ENCODE measurements around the gene CCDC106.

The CCDC106 gene

DNA sequence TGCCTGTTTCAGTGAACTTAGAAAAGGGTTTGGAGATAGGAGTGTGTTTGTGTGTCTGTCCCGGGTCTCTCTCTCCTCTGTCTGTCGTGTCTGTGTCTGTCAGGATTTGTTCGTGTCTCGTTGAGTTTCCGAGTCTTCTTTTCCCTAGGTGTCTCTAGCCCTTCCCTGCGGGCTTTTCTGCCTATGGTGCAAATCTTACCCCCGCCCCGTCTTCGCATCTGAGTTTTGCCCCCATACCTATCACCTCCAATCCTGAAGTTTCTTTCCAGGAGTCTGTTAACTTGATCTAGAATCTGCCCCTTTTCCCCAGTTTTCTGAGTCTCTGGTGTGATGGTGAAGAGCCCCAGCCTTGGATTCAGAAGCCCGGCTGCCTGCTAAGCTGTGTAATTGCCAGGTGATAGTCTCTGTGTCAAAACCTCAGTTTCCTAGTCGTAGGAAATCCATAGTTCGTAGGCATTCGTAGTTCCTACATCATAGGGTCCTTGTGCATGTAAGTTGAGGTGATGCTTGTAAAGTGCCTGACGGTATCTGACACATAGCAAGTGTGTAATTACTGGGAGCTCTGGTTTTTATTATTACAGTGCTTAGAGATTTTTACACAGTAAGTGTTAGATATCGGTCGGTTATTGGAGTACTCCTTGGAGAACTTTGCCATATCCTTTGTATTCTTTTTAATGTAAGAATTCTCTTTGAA lies 27.8 kb downstream of the CCDC106 start:
- ATAC-seq (replicated peaks) = no peak
- Mint-ChIP-seq H3K4me3 (peak overlapping the region; percentile 90), H3K9me3 (no peaks in the 10 kb centered on the region), H3K36me3 (ENCODE audit: insufficient read depth) (peaks cover 64% of the 10 kb centered on the region), H3K4me1 (ENCODE audit: low read depth in 2 of 2) (peaks cover 48 to 50% of the 10 kb centered on the region in 2 donors), H3K27me3 (no peaks in the 10 kb centered on the region), H3K27ac (peak overlapping the region; percentile 93 to 95)
- no peak for DNase-seq

DNA sequence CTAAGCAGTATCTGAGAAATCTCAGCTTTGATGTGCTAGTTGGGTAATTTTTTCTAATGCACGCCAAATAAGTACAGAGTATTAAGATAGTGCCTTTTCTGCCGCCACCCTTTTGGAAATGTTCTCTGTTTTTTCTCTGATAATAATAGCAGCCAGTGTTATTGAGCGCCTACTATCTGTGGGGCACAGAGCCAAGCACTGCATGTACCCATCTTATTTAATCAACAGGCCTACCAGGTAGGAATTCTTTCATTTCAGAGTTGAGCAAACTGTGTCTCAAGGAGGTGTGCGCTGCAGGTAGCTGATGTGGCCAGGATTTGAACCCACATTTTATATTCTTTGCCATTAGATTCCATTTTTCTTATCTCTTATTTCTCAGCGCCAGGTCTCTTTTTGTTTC lies 28.4 kb downstream of the CCDC106 start:
- ATAC-seq (replicated peaks) = no peak
- Mint-ChIP-seq H3K4me1 (ENCODE audit: low read depth in 2 of 2) (peaks cover 43 to 46% of the 10 kb centered on the region in 2 donors), H3K36me3 (ENCODE audit: insufficient read depth) (peaks cover 62% of the 10 kb centered on the region), H3K9me3 (no peaks in the 10 kb centered on the region), H3K27ac (peak overlapping the region in 1 of 2 donors; percentile 9), H3K4me3 (peak overlapping the region; percentile 90), H3K27me3 (no peaks in the 10 kb centered on the region)
- no peak for DNase-seq

DNA sequence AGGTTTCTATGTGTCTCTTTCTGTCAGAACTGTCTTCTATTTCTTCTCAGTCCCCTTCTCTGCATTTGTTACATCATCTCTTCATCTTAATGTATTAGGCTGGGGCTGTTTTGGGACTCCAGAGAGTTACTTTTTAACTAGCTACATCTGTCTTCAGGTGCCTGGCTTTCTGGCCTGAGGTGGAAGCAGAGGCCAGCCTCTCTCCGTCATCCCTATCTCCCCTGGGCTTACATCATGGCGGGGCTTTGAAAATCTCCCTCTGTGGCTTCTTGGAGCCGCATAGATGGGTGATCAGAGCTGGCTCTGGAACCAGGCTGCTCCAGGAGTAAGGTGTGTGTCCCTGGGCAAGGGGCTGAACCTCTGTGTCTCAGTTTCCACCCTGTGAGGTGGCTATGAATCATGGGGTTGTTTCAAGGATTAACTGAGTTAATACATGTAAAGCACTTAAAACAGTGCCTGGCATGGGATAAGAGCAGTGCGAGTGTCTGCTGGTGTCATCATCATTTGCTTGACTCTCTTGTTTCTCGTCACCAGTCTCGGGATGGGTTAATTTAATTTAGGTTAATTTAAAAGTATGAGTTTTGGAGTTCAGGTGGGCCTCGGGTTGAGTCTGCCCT lies 29.0 kb downstream of the CCDC106 start:
- H3K4me1 Mint-ChIP-seq (ENCODE audit: low read depth in 2 of 2) = peaks cover 40 to 44% of the 10 kb centered on the region in 2 donors
- H3K27ac Mint-ChIP-seq = peak overlapping the region in 1 of 2 donors; percentile 9
- peaks cover 62% of the 10 kb centered on the region for H3K36me3 Mint-ChIP-seq (ENCODE audit: insufficient read depth)
- H3K4me3 Mint-ChIP-seq = peak overlapping the region; percentile 90
- no peak for ATAC-seq (replicated peaks)
- H3K9me3 Mint-ChIP-seq = no peaks in the 10 kb centered on the region
- no peak for DNase-seq
- no peaks in the 10 kb centered on the region for H3K27me3 Mint-ChIP-seq

DNA sequence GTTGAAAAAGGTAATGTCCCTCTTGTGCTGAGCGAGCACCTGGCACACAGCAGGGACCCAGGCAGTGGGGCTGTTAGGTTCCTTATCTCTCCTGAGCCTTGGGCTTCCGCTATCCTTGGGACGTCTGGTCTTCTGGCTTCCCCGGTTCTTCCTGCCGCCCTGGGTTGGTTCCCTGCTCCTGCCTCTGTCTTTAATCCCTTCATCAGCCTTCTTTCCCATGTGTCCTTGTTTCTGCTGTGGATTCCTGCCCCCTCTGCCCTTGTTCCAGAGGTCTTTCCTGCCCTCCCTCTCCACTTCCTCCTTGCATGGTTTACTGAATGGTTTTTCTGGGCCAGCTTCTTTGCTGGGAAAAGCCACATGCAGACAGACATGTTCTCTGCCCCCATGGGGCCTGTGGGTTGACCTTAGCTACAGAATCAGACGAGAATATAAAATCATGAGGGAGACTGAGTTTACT lies 29.6 kb downstream of the CCDC106 start:
- Mint-ChIP-seq H3K27ac (peak overlapping the region in 1 of 2 donors; percentile 59), H3K27me3 (no peaks in the 10 kb centered on the region), H3K4me3 (peak overlapping the region; percentile 33 to 40), H3K36me3 (ENCODE audit: insufficient read depth) (peaks cover 62% of the 10 kb centered on the region), H3K4me1 (ENCODE audit: low read depth in 2 of 2) (peaks cover 40 to 44% of the 10 kb centered on the region in 2 donors), H3K9me3 (no peaks in the 10 kb centered on the region)
- no peak for DNase-seq
- no peak for ATAC-seq (replicated peaks)

DNA sequence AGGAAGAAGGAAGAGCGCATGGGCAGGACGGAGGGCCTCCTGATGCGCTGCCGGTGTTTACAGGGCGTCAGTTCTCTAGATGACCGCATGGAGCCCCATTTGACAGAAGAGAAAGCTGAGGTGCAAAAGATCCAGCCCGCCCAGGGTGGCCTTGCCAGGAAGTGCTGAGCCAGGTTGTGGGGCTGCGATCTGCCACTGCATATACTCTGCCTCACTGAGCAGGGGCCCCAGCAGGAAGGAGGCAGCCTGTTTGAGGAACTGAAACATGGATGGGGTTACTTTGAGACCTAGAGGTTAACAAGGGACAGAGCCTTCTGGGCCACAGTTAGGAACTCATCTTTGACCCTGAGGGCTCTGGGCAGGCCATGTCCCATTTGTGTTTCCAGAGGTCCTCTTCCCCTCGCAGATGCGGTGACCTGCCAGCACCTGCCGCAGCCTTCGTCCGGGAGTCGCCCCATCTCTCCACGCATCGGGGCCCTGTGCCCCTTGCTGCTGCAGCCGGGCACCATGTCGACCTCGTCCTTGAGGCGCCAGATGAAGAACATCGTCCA lies 30.2 kb downstream of the CCDC106 start:
- ATAC-seq (replicated peaks) = no peak
- peaks cover 38 to 44% of the 10 kb centered on the region in 2 donors for H3K4me1 Mint-ChIP-seq (ENCODE audit: low read depth in 2 of 2)
- DNase-seq = no peak
- H3K36me3 Mint-ChIP-seq (ENCODE audit: insufficient read depth) = peaks cover 62% of the 10 kb centered on the region
- H3K27me3 Mint-ChIP-seq = no peaks in the 10 kb centered on the region
- no peaks in the 10 kb centered on the region for H3K9me3 Mint-ChIP-seq
- peak overlapping the region in 1 of 2 donors; percentile 40 for H3K4me3 Mint-ChIP-seq
- H3K27ac Mint-ChIP-seq = peak overlapping the region; percentile 13 to 59

DNA sequence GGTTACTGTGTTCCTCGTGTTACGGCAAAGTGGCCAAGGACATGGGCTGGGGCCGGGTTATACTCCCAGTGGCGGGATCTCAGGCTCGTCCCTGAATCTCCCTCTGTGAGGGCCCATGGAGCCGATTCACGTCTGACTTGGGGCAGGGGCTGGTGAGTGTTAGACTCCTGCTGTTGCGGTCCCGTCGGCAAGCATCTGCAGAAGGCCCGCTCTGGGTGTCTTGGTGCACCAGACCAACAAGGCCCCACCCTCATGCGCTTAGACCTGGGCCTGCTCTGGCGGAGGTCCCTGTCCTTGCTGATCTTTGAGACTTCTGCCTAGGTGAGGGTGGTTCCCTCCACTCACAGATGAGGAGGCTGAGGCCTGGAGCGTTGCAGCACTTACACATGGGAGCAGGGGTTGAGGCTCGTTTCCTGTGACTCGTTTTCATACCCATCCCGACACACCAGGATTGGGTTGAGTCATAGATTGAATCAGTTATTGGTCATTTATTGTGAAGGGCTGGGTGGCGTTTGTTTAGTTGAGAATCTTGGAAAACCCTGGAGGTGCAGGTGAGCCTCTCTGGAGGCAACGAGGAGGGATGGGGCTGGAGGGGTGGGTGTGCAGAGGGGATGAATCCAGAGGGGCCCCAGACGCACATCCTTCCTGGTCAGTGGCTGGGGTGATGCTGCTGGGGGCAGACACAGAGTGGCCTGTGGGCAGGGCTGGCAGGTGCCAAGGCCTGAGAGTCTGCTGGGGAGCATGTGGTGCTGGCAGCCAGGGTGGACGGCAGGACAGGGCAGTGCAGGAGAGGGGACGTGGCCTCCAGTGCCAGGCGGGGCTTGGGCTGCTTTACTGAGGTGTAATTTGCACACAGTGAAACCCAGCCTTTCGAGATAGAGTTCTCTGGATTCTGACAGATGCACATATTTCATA lies 31.6 kb downstream of the CCDC106 start:
- H3K36me3 Mint-ChIP-seq (ENCODE audit: insufficient read depth) = peaks cover 55% of the 10 kb centered on the region
- H3K4me3 Mint-ChIP-seq = peak overlapping the region in 1 of 2 donors; percentile 38
- H3K27ac Mint-ChIP-seq = peak overlapping the region; percentile 13 to 89

DNA sequence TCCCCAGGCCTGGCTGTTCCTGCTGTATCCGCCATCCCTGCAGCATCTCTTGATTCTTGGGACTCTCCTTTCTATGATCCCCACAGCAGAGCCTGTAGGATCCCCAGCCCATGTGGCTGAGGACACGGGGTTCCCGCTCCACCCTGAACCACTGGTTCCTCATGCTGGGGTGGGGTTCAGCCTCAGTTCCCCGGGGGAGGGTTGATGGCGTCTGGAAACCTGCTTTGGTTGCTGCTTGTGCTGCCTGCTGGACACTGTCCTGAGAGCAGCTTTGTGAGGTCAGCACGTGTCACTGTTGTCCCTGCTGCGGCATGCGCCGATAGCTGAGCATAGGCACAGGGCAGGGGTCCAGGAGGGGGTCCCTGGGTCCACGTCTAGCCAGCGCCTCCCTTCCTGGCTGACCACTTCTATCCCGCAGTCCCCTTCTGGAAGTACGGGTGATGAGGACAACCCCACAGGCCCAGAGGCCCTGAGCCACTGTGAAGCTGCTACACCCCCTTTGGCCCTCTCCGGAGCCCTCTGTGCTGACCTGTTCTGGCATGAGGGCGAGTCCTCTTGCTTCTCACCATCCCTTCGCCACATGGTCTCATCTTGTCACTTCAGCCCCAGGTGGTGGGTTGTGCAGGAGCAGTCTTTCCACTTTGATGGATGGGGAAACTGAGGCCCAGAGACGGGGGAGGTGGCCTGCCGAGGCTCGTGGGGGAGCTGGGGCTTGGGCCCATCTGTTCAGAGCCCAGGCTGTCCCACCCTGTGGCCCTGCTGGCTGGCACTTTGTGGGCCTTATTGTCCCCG lies 32.5 kb downstream of the CCDC106 start:
- H3K4me3 Mint-ChIP-seq = no peak overlapping the region
- peaks cover 36 to 42% of the 10 kb centered on the region in 2 donors for H3K4me1 Mint-ChIP-seq (ENCODE audit: low read depth in 2 of 2)
- no peaks in the 10 kb centered on the region for H3K9me3 Mint-ChIP-seq
- peak overlapping the region; percentile 13 to 89 for H3K27ac Mint-ChIP-seq
- H3K36me3 Mint-ChIP-seq (ENCODE audit: insufficient read depth) = peaks cover 53% of the 10 kb centered on the region
- ATAC-seq (replicated peaks) = no peak
- no peaks in the 10 kb centered on the region for H3K27me3 Mint-ChIP-seq
- DNase-seq = no peak

More for the DNA sequence above, 31.6 kb downstream of the CCDC106 start:
- Mint-ChIP-seq H3K27me3 (no peaks in the 10 kb centered on the region), H3K4me1 (ENCODE audit: low read depth in 2 of 2) (peaks cover 34 to 40% of the 10 kb centered on the region in 2 donors), H3K9me3 (no peaks in the 10 kb centered on the region)
- ATAC-seq (replicated peaks) (no peak), DNase-seq (no peak)

DNA sequence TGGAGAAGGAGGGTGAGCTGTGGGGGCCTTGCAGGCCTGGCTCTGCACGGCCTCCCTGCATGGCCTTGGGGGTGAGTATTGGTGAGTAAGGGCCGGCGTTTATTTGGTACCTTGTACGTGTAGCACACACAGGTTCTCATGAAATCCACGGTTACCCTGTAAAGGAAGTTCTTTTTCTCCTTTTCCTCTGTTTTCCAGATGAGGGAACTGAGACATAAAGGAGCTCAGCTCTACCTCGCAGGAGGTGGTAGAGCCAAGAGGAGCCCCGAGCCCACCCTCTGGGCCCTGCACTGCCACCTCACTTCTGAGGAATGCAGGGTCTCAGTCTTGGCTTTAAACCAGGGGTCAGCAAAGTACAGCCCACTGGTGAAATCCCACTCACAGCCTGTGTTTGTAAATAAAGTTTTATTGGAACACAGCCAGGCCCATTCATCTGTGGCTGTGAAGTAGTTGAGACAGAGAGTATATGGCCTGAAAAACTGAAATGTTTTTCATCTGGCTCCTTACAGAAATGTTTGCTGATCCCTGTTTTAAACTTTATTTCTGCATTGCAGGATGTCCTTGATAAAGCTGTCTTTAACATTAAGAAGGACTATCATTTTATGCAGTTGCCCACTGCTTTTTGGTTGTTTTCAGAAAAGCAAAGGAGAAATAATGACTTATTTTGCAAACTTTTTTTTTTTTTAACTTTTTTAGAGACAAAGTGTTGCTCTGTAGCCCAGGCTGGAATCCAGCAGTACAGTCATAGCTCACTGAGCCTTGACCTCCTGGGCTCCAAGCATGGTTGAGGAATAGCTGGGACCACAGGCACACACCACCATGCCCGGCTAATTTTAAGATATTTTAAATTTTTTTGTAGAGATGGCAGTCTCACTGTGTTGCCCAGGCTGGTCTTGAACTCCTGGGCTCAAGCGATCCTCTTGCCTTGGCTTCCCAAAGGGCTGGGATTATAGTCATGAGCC lies 33.4 kb downstream of the CCDC106 start:
- Mint-ChIP-seq H3K27me3 (no peaks in the 10 kb centered on the region), H3K27ac (no peak overlapping the region), H3K36me3 (ENCODE audit: insufficient read depth) (peaks cover 58% of the 10 kb centered on the region), H3K9me3 (no peaks in the 10 kb centered on the region), H3K4me1 (ENCODE audit: low read depth in 2 of 2) (peaks cover 34 to 39% of the 10 kb centered on the region in 2 donors), H3K4me3 (no peak overlapping the region)
- ATAC-seq (replicated peaks) (no peak), DNase-seq (no peak)

DNA sequence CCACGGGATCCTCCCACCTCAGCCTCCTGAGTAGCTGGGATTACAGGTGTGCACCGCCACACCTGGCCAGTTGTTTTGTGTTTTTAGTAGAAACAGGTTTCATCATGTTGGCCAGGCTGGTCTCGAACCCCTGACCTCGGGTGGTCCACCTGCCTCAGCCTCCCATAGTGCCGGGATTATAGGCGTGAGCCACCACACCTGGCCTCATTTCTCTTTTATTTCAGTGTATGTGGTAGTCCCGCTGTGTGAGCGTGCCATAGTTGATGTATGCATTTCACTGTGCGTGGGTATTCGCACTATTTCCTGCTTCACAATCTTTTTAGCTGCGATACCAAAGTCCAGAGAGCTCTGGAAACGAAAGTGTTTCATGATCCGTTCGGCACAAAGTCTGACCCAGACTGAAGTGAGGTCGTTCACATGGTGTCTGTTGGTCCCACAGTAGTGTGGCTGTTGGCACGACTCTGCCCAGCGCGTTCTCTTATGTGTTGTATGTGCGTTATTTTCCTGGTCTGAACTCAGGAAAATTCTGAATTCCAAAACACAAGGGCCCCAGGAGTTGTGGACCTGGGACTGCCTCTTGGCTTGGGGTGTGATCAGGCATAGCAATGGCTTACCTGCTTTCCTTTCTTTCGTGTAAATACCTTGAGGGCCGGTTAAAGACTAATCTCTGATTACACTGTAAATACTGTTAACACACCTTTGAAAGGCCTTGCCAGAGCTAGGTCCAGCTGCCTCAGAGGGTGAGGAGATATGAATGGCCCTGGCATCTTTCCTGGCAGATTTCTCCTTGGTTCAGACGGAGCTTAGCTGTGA lies 35.6 kb downstream of the CCDC106 start:
- Mint-ChIP-seq H3K36me3 (ENCODE audit: insufficient read depth) (peaks cover 49% of the 10 kb centered on the region), H3K4me3 (no peak overlapping the region), H3K4me1 (ENCODE audit: low read depth in 2 of 2) (peaks cover 20 to 22% of the 10 kb centered on the region in 2 donors), H3K9me3 (no peaks in the 10 kb centered on the region), H3K27ac (peak overlapping the region in 1 of 2 donors; percentile 51), H3K27me3 (no peaks in the 10 kb centered on the region)
- no peak for DNase-seq
- no peak for ATAC-seq (replicated peaks)

DNA sequence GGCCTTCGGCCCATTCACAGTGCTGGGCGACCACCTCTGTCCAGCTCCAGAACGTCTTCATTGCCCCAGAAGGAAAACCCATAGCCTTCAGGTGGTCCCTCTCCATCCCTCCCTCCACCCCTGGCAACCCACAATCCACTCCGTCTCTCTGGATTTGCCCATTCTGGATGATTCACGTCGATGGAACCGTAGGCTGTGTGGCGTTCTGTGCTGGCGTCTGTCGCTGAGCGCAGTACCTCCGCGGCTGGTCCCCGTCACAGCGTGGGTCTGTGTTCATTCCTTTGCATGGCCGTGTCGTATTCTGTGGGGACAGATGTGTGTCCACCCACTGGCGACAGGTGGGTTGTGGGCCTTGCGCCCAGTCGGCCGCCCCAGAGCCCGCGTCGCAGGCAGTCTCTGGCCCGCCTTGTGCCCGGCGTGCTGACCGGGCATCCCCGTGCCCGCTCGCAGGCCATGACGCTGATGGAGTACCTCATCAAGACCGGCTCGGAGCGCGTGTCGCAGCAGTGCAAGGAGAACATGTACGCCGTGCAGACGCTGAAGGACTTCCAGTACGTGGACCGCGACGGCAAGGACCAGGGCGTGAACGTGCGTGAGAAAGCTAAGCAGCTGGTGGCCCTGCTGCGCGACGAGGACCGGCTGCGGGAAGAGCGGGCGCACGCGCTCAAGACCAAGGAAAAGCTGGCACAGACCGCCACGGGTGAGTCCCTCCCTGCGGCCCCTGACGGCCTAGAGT lies 37.1 kb downstream of the CCDC106 start:
- ATAC-seq (replicated peaks) (no peak), DNase-seq (no peak)
- H3K4me1 Mint-ChIP-seq (ENCODE audit: low read depth in 2 of 2) = peaks cover 13 to 16% of the 10 kb centered on the region in 2 donors
- H3K4me3 Mint-ChIP-seq = no peak overlapping the region
- peaks cover 46% of the 10 kb centered on the region for H3K36me3 Mint-ChIP-seq (ENCODE audit: insufficient read depth)
- no peak overlapping the region for H3K27ac Mint-ChIP-seq
- no peaks in the 10 kb centered on the region for H3K9me3 Mint-ChIP-seq
- no peaks in the 10 kb centered on the region for H3K27me3 Mint-ChIP-seq

DNA sequence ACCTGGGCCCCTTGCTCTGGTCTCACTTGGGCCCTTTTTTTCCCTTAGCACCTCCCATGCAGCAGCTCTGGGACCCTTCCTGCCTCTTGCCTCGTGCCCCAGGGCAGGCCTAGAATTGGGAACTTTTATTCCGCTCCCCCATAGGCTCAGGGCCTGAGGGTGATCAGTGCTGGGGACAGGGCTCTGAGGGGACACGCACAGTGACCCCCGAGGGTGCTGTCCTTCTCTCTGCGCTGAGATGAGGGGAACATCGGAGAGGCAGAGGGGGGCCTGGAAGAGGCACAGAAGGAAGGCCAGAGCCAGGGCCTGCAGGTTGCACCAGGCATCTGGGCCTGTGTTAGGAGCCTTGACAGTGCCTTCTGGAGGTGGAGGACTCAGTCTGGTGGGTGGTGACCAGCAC lies 37.8 kb downstream of the CCDC106 start:
- Mint-ChIP-seq H3K36me3 (ENCODE audit: insufficient read depth) (peaks cover 46% of the 10 kb centered on the region), H3K27me3 (no peaks in the 10 kb centered on the region), H3K9me3 (no peaks in the 10 kb centered on the region), H3K4me1 (ENCODE audit: low read depth in 2 of 2) (peaks cover 8 to 16% of the 10 kb centered on the region in 2 donors), H3K4me3 (no peak overlapping the region), H3K27ac (peak overlapping the region in 1 of 2 donors; percentile 67)
- DNase-seq = no peak
- ATAC-seq (replicated peaks) = no peak

All from effector memory CD8-positive, alpha-beta T cell (primary cell).